ENCODE data around the gene ABHD11.

DNA sequence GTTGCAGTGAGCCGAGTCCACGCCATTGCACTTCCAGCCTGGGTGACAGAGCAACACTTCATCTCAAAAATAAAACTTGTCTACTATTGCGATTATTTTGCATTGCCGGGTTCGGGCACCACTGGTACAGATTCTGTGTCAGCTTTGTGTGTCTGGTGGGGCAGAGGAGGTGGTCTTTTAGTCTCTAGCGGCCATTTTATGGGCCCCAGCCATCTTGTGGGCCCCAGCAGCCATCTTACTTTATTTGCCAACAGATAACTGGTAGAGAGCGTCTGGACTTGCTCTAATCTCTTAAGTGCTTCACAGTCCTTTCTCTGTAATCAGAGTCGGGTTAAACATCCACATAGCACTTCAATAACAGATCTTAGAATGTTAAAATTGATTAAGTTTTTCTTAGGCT is 50.3 kb downstream of the ABHD11 start:
- TF ChIP-seq, protein P1, sequence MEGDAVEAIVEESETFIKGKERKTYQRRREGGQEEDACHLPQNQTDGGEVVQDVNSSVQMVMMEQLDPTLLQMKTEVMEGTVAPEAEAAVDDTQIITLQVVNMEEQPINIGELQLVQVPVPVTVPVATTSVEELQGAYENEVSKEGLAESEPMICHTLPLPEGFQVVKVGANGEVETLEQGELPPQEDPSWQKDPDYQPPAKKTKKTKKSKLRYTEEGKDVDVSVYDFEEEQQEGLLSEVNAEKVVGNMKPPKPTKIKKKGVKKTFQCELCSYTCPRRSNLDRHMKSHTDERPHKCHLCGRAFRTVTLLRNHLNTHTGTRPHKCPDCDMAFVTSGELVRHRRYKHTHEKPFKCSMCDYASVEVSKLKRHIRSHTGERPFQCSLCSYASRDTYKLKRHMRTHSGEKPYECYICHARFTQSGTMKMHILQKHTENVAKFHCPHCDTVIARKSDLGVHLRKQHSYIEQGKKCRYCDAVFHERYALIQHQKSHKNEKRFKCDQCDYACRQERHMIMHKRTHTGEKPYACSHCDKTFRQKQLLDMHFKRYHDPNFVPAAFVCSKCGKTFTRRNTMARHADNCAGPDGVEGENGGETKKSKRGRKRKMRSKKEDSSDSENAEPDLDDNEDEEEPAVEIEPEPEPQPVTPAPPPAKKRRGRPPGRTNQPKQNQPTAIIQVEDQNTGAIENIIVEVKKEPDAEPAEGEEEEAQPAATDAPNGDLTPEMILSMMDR (IDR thresholded peaks at IDR 0.05; ENCODE audit: low read depth, low read length) = no peak
- no peak for TF ChIP-seq EZH2phosphoT487 (IDR thresholded peaks at IDR 0.05; ENCODE audit: low read depth)
